ENCODE measurements around the gene SH2D7.

SH2D7 gene

GRCh38 chr15:78076231-78077052 lies 15.9 kb upstream of the SH2D7 start:
- Histone ChIP-seq H3K4me3 (replicated peaks; ENCODE audit: insufficient read depth, low read length) (peak overlapping the region; percentile 92), H3K27me3 (ENCODE audit: insufficient read depth, poor library complexity, severe bottlenecking) (no peaks in the 10 kb centered on the region), H3K27ac (replicated peaks) (peak overlapping the region; percentile 91)
- no peak for TF ChIP-seq SPI1 (IDR thresholded peaks at IDR 0.05; ENCODE audit: borderline replicate concordance, low read depth)
- peak; percentile 5 for TF ChIP-seq CTCF (IDR thresholded peaks at IDR 0.05; ENCODE audit: insufficient read depth, low read length)
- no peak for TF ChIP-seq GABPA (IDR thresholded peaks at IDR 0.05; ENCODE audit: low read depth)
- no peak for TF ChIP-seq POLR2AphosphoS5 (IDR thresholded peaks at IDR 0.05; ENCODE audit: low read depth)
- DNase-seq (ENCODE audit: low read depth in 1 of 2, low spot score in 1 of 2), result no peak

DNA sequence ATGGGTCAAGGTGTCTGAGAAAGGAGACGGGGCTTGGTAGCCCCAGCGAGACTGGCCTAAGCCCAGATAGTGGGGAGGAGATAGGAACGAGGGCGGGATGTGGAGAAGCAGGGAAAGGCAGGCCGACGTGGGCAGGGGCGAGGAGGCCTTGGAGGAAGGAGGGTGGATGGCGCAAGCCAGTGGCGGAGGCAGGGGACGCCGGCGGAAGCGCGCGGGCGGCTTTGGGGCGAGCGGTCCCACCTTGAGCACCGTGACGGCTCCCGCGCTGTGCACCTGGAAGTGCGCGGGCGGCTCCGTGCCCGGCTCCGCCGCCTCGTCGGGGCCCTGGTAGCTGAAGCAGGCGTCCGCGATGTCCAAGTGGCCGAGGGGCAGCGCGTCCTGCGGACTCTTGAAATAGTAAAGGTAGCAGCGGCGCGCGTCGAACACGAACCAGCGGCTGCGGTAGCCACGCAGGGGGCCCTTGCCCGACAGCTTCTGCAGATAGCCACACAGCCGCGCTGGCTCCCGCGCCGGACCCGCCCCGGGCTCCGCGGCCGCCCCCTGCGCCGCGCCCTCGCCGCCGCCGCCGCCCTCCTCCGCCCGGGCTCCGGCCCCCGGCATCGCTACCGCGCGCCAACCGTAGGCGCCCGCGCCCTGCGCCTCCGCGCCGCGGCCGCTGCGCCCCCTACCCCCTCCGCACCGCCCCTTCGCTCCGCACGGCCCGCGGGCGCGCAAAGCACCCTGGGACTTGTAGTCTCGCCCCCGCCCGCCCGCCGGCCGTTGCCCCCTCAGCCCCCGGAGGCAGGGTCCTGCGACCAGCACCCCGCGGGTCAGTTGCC lies 15.1 kb upstream of the SH2D7 start, which contains the start of gene TBC1D2B:
Gene TBC1D2B (minus strand): TSS at position 659 of the 818 bp plus-strand sequence. CDS start 59 bp downstream, at position 600.
- peak; percentile 55; the same call in 1 of the 2 replicates for TF ChIP-seq POLR2AphosphoS5 (IDR thresholded peaks at IDR 0.05; ENCODE audit: low read depth)
- TF ChIP-seq SPI1 (IDR thresholded peaks at IDR 0.05; ENCODE audit: borderline replicate concordance, low read depth), result no peak
- no peaks in the 10 kb centered on the region for H3K27me3 ChIP-seq (ENCODE audit: insufficient read depth, poor library complexity, severe bottlenecking)
- H3K4me3 ChIP-seq (replicated peaks; ENCODE audit: insufficient read depth, low read length), result peak within 1 kb of the TSS; percentile 92
- DNase-seq (ENCODE audit: low read depth in 1 of 2, low spot score in 1 of 2), result peak in 1 of 2 experiments; percentile 76
- peak within 1 kb of the TSS; percentile 91 for H3K27ac ChIP-seq (replicated peaks)

- H3K4me3 ChIP-seq (replicated peaks; ENCODE audit: insufficient read depth, low read length), result peak overlapping the region; percentile 92
- TF ChIP-seq, protein P1, sequence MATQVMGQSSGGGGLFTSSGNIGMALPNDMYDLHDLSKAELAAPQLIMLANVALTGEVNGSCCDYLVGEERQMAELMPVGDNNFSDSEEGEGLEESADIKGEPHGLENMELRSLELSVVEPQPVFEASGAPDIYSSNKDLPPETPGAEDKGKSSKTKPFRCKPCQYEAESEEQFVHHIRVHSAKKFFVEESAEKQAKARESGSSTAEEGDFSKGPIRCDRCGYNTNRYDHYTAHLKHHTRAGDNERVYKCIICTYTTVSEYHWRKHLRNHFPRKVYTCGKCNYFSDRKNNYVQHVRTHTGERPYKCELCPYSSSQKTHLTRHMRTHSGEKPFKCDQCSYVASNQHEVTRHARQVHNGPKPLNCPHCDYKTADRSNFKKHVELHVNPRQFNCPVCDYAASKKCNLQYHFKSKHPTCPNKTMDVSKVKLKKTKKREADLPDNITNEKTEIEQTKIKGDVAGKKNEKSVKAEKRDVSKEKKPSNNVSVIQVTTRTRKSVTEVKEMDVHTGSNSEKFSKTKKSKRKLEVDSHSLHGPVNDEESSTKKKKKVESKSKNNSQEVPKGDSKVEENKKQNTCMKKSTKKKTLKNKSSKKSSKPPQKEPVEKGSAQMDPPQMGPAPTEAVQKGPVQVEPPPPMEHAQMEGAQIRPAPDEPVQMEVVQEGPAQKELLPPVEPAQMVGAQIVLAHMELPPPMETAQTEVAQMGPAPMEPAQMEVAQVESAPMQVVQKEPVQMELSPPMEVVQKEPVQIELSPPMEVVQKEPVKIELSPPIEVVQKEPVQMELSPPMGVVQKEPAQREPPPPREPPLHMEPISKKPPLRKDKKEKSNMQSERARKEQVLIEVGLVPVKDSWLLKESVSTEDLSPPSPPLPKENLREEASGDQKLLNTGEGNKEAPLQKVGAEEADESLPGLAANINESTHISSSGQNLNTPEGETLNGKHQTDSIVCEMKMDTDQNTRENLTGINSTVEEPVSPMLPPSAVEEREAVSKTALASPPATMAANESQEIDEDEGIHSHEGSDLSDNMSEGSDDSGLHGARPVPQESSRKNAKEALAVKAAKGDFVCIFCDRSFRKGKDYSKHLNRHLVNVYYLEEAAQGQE (IDR thresholded peaks at IDR 0.05; ENCODE audit: insufficient replicate concordance, low read depth), result no peak
- TF ChIP-seq POLR2AphosphoS5 (IDR thresholded peaks at IDR 0.05; ENCODE audit: low read depth) (no peak), GABPA (IDR thresholded peaks at IDR 0.05; ENCODE audit: low read depth) (no peak), CTCF (IDR thresholded peaks at IDR 0.05; ENCODE audit: insufficient read depth, low read length) (no peak), SPI1 (IDR thresholded peaks at IDR 0.05; ENCODE audit: borderline replicate concordance, low read depth) (no peak)
- no peaks in the 10 kb centered on the region for H3K27me3 ChIP-seq (ENCODE audit: insufficient read depth, poor library complexity, severe bottlenecking)
- H3K27ac ChIP-seq (replicated peaks), result peak overlapping the region; percentile 46
- DNase-seq (ENCODE audit: low read depth in 1 of 2, low spot score in 1 of 2), result no peak
These were observed 14.5 kb upstream of the SH2D7 start for GRCh38 chr15:78077871-78078210.

- no peak for DNase-seq (ENCODE audit: low read depth in 1 of 2, low spot score in 1 of 2)
- TF ChIP-seq SPI1 (IDR thresholded peaks at IDR 0.05; ENCODE audit: borderline replicate concordance, low read depth), result no peak
- TF ChIP-seq, protein P1 (IDR thresholded peaks at IDR 0.05; ENCODE audit: insufficient replicate concordance, low read depth), result no peak
- no peak for TF ChIP-seq POLR2AphosphoS5 (IDR thresholded peaks at IDR 0.05; ENCODE audit: low read depth)
- TF ChIP-seq GABPA (IDR thresholded peaks at IDR 0.05; ENCODE audit: low read depth), result no peak
- no peak for TF ChIP-seq CTCF (IDR thresholded peaks at IDR 0.05; ENCODE audit: insufficient read depth, low read length)
- H3K4me3 ChIP-seq (replicated peaks; ENCODE audit: insufficient read depth, low read length), result no peak overlapping the region
These were observed 12.9 kb upstream of the SH2D7 start for GRCh38 chr15:78079298-78080087.

More at GRCh38 chr15:78079298-78080087, 12.9 kb upstream of the SH2D7 start:
- Histone ChIP-seq H3K27ac (replicated peaks) (no peak overlapping the region), H3K27me3 (ENCODE audit: insufficient read depth, poor library complexity, severe bottlenecking) (no peaks in the 10 kb centered on the region)

Data from HL-60 (cell line).